Measurements from ENCODE around the gene ATXN1.
"Not testable (repeated sequence)": the region's sequence is repeated elsewhere in the genome, so short reads cannot be mapped to it uniquely, and the experiment has no call there.

The ATXN1 gene

DNA sequence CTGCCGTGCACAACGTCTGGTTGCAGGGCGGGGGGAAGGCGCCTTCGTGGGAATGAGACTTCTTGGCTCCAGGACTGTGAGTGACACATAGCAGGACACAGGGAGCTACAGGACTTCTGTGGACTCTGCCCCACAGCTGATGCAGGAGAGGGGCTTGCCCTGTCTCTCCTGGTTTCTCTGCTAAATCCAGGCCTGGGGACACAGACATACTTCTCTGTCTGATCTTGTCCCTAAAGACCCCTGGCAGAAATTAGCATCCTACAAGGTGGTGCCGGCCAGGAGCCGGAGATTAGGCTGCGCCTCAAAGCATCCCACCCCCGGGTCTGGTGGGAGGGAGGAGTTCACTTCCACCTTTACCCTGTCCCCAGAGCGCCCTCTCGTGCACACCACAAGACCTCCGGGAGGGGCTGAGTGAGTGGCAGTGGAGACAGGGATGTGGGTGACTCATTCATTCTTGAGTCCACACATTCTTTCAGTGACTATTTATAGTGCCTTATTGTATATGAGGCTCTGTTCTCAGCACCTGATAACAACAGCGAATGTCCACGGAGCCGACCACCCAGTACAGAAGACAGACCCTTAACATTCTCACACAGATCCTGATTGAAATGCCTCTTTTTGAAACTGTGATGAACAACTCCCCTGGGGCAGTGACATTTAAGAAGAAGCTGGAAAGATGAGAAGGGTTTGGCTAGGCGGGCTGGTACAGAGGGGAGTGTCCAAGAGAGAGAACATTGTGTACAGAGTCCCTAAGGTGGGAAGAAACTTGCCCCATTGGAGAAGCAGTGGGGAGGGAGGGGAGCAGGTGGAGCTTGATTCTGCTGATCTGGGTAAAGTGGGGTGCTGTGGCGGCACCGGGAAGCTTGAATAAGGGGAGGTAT is 483.9 kb downstream of the ATXN1 start:
- peak in 1 of 3 donors; percentile 8 for DNase-seq (ENCODE audit: low read depth in 3 of 3)

DNA sequence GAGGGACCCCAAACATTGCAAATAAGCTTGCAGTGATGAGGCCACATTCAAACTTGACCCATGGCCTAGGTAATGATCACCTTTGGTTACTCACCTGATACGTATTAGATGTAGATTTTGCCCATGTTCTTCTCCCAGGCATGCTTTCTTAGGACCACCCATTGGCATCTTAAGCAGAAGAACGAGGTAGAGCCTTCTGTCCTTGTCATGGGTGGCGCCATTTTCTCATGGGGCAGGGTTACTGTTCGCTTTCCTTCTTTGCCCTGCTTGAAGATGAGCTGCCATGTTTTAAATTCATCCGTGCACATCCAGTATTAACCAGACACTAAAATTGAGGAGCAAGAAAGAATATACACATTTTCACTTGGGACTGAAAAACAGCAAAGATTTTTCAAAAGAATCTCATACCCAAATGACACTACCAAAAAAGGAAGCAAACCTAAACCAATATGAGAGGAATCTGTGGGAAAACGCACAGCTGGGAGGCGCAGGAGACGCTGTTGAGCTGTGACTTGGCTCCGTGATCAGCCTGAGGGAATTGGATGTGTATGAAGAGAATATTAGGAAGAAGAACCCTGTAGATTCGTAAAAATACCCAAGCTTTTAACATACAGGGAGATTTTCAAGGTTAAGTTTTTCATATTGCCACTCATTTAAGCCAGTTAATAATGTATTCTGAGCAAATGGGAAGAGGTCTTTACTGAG is 486.2 kb downstream of the ATXN1 start:
- DNase-seq (ENCODE audit: low read depth in 3 of 3): no peak

DNA sequence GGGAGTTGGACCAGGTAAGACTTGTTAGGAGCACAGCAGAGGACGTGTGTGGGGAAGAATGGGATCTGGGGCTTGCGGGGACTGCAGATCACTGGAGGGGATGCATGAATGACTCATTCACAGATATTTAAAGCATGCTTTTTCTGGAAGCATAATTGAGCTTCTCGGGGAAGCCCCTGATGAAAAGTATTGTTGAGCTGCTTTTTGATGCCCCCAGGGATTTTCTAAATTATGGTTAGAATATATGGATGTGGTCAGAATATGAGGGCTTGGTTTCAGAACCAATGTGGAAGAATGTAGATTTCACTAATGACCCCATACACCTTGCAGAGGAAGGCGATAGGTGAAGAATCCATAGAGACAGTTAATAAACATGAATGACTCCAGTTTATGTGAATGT is 486.8 kb downstream of the ATXN1 start:
- no peak for DNase-seq (ENCODE audit: low read depth in 3 of 3)

DNA sequence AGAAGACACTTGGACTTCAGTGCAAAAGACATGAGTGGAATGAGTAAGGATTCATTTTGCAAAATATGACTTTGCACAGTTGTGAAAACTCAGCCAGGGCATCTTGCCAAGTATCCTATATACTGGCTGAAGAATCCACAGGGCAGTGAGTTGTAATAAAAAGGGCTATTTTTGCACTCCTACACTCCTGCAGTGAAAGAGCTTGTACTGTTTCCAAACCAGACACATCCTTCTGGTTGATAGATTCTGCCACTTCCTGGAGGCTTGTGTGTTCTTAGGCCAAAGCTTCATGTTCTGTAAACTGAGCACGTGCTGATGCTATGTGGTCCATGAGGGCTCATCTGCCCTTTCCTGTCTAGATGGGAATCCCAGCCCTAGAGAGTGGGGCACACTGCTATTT is 488.0 kb downstream of the ATXN1 start:
- no peak for DNase-seq (ENCODE audit: low read depth in 3 of 3)

DNA sequence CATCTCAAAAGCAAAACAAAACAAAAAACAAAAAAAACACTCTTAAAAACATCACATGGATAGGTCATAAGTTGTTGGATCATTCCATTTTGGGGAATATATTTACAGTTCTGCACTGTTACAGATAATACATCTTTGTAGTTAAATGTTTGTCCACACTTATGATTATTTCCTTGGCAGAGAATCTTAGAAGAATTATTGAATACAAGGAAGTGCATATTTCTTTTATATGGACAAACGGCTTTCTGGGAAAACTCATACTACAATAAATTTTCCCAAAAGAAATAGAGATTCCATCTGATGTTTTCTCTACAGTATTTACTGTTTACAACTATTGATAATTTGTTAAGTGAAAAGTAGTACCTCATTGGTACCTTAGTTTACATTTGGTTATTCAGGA is 489.1 kb downstream of the ATXN1 start:
- DNase-seq (ENCODE audit: low read depth in 3 of 3): no peak

DNA sequence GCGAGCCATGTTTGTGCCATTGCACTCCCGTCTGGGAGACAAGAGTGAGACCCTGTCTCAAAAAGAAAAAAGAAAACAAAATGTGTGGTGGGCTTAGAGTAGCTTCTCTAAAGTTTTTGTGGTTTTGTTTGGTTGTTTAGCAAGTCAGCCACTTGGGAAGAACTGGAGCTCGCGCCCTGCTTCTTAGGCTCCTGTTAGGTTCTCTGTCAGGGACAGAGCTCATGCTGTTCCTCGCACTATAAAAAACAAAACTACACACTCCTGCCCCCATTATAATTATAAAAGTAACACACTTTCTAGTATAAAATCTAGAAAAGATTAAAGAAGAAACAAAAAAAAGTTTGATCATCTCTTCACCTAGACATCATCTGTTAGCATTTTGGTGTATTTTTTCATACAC is 489.8 kb downstream of the ATXN1 start:
- DNase-seq (ENCODE audit: low read depth in 3 of 3): no peak

DNA sequence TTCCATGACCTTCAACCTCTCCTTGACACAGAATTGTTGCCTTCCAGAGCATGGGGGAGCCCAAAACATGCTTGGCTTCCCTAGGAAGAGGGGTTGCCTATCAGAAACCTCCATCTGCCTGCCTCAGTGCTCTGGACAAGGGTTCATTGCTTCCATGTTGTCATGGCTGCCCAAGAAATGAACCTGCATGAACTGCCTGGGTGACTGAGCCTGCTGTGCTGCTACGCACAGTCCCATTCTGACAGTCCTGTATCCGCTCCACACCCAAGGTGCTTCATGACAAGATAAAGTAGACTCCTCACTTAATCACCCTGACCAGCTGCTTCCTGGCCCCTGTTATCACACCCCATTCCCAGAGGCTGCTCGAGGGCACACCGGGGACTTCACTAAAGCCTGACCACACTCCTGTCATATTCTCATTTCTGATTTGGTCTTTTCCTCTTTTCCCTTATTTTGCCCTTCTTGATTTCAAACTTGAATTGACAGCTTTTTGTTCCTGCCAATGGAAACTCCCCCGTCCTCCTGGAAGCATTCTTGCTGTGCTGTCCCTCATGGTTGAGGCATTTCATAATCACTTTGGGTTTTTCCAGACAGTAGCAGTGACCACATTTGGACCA is 491.0 kb downstream of the ATXN1 start:
- no peak for DNase-seq (ENCODE audit: low read depth in 3 of 3)

DNA sequence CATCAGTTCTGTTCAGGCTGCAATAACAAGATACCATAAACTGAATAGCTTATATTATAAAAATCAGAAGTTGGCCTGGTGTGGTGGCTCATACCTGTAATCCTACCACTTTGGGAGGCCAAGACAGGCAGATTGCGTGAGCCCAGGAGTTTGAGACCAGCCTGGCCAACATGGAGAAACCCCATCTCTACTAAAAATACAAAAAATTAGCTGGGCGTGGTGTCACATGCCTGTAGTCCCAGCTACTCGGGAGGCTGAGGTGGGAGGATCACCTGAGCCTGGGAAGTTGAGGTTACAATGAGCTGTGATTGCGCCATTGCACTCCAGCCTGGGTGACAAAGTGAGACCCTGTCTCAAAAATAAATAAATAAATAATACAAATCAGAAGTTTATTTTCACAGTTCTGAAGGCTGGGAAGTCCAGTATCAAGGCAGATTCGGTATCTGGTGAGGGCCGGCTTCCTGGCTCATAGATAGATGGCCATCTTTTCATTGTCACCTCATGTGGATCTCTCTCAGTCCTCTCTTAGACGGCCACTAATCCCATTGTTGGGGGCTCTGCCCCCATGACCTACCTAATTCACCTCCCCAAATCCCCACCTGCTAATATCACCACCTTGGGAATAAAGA is 491.7 kb downstream of the ATXN1 start:
- not testable (repeated sequence) for DNase-seq (ENCODE audit: low read depth in 3 of 3)

DNA sequence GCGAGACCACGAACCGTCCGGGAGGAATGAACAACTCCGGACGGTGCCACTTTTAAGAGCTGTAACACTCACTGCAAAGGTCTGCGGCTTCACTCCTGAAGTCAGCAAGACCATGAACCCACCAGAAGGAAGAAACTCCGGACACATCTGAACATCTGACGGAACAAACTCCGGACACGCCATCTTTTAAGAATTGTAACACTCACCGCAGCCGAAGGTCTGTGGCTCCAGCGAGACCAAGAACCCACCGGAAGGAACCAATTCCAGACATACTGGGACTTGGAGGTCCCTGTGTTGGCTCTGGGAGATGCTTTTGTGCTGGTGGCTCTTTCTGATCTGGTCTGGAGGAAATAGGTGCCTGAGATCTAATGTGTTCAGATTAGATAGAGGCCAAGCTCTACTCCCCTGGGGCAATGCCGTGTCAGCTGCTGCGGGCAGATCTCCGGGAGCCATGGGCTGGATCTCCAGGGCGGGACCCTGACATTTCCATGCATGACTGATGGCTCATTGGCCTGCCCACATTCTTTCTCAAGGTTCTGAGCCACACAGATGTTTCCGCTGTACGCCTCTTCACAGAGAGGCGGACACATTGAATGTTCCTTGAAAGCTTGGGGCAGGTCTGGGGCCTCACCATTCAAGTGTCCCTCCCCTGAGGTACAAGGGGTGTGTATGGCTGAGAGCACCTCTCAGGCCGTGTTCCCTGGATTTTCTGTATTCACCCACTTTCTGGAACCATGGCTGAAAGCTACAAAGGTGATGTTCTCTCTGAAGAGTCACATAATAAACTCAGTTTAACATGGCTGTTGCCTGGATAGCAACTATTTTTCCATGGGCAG is 493.6 kb downstream of the ATXN1 start:
- DNase-seq (ENCODE audit: low read depth in 3 of 3): no peak

DNA sequence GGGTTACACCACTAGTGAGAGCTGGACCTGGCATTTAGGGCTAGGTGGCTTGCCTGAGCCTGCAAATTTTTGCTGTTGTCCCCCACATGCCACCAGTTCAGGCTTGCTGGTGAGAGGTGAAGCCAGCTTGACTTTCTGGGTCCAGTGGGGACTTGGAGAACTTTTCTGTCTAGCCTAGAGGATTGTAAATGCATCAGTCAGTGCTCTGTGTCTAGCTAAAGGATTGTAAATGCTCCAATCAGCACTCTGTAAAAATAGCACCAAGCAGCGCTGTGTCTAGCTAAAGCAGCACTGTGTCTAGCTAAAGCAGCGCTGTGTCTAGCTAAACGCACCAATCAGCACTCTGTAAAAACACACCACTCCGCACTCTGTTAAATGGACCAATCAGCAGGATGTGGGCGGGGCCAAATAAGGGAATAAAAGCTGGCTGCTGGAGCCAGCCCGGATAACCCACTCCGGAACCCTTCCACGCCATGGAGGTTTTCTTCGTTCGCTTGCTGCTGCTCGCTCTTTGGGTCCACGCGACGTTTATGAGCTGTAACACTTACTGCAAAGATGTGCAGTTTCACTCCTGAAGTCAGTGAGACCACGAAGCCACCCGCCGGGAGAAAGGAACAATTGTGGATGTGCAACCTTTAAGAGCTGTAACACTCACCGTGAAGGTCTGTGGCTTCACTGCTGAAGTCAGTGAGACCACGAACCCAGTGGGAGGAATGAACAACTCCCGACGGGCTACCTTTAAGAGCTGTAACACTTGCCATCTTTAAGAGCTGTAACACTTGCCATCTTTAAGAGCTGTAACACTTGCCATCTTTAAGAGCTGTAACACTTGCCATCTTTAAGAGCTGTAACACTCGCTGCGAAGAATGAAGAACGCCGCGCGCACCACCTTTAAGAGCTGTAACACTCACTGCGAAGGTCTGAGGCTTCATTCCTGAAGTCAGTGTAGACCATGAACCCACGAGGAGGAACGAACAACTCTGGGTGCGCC is 495.6 kb downstream of the ATXN1 start:
- no peak for DNase-seq (ENCODE audit: low read depth in 3 of 3)

DNA sequence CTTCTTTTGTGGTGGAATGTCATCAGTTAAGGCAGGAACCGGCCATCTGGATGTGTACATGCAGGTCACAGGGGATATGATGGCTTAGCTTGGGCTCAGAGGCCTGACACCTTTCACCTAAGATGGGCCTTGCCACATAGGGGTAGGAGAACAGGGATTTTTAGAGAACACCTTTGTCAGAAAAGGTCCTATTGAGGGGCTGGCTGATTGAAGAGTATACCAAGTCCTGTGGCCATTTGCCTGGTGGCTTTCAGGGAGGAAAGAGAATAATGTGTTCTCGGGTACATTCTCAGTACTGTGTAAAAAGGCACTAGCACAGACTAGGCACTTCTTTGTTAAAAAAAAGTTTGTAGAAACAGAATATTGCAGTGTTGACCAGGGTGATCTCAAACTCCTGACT is 496.5 kb downstream of the ATXN1 start:
- no peak for DNase-seq (ENCODE audit: low read depth in 3 of 3)

DNA sequence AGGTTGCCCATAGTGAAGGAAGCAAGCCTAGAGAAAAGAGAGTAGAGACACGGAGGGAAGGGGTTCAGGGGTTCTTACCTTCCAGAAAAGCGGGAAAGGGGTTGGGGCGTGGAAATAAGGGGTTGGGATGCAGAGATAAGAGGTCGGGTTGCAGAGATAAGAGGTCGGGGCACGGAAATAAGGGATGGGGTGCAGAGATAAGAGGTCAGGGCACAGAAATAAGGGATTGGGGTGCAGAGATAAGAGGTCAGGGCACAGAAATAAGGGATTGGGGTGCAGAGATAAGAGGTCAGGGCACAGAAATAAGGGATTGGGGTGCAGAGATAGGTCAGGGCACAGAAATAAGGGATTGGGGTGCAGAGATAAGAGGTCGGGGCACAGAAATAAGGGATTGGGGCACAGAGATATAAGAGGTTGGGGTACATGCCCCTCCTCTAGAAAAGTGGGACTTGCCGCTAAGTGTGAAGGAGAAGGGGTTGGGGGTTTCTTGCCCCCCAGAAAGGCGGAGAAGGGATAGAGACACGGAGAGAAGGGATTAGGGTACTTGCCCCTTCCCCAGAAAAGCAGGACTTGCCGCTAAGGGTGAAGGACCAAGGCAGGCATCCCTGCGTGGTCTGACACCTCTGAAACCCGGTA is 497.7 kb downstream of the ATXN1 start:
- DNase-seq (ENCODE audit: low read depth in 3 of 3): not testable (repeated sequence)

DNA sequence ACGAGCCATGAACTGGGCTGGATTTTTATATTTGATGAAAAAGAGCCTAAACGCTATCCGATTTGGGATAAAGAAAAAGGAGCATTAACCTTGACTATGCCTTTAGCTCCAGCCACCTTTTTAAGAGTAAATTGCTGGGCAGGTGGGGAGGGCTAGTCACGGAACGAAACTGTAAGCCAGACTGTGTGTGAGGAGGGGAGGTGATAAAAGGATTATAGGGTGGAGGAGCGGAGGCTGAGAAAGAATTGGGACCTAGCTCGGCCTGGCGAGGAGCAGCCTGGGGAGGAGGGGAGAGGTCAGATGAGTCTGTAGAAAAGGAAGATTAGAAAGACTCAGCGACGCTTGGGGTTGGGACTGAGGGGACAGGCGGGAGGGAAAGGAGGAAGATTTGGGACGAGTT is 498.5 kb downstream of the ATXN1 start:
- DNase-seq (ENCODE audit: low read depth in 3 of 3): not testable (repeated sequence)

DNA sequence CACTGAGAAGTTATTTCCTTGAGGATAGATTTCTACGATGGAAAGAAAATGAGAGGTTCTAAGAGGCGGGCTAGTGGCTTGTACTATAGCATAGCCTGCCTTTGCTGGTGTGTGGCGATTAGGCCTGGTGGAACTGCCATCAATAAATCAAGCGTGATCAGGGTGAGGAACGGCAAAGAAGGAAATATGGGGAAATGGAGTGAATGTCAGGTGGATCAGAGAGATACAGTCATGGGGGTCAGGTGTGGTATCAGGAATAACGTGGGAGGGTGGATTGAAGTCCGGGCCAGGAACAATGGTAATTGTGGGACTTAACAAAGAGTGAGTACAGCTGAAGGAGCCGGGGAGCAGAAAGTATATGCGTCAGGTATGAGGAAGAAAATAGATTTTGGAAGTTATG is 500.7 kb downstream of the ATXN1 start:
- DNase-seq (ENCODE audit: low read depth in 3 of 3): not testable (repeated sequence)

DNA sequence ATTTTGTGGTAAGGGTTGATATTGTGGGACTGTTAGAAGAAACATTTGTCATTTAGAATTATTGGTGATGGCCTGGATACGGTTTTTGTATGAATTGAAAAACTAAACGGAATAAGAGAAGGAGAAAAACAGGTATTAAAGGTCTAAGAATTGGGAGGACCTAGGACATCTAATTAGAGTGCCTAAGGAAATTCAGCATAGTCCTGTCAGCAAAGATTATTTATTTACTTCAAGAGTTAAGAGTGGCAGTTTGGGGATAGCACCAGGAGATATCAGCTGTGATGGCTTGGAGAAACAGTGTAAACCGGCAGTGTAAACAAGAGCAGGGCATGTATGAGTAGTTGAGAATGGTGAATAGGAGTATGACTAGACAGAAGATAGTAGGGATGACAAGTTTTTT is 501.7 kb downstream of the ATXN1 start:
- DNase-seq (ENCODE audit: low read depth in 3 of 3): not testable (repeated sequence)

DNA sequence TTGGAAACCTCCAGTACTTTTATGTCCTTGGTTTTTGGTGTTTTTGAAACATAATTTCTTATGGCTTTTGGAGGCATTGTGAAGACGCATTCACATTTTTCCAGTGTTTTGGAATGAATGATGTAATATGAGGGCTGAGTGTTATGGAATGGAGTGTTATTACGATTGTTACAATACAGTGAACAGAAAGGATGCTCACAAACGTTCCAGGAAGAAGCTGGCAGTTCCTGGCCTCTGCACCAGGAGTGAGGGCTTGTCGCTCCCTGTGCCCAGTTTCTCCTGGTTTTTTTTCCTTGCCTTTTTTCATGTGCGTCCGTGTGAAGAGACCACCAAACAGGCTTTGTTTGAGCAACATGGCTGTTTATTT is 502.6 kb downstream of the ATXN1 start:
- no peak for DNase-seq (ENCODE audit: low read depth in 3 of 3)

DNA sequence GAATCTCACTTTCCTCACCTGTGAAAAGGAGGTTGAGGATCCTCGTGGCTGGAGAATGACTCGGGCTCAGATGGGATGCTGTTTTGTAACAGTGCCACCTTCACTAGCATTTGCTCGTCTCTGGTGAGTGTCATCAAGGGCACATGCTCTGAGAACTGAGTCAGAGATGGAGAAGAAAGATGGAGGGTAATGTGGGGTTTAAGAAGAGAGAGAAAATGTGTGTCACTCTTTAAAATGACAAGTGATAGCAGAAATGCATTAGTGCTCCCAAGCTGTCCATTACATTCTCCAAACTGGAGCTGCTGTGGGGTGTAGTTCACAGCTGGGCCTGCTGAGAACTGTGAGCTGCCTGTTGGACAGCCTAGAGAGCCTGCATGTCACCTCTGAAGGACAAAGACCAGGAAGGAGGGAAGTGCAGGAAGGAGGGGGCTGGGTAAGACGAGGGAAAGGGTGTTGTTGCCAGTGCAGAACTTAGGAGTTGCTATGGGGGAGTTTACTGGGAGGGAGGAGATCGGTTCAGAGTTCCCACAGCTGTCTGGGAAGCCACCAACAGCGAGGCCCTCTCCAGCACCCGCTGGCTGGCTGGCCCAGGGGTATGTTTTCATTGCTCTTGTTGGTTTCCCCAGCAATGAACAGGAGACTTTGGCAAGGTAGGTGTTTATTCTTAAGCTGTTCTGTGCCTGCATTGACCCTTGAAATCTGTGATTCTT is 503.1 kb downstream of the ATXN1 start:
- no peak for DNase-seq (ENCODE audit: low read depth in 3 of 3)

DNA sequence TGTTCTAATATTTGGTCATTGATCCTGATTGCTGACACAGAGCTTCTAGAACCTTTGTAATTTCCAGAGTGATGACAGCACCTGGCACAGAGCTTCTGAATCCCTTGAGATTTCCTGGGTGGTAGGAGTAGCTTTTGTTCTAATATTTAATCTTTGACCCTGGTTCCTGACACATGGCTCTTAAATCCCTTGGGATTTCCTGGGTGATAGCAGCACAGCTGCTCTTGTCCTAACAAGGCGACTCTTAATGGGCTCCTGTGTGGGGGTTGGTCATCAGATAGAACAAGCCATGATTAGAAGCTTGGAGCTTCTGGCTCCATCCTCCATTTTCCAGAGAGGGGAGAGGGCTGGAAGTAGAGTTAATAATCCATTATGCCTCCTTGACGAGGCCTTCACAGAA is 504.5 kb downstream of the ATXN1 start:
- DNase-seq (ENCODE audit: low read depth in 3 of 3): no peak

DNA sequence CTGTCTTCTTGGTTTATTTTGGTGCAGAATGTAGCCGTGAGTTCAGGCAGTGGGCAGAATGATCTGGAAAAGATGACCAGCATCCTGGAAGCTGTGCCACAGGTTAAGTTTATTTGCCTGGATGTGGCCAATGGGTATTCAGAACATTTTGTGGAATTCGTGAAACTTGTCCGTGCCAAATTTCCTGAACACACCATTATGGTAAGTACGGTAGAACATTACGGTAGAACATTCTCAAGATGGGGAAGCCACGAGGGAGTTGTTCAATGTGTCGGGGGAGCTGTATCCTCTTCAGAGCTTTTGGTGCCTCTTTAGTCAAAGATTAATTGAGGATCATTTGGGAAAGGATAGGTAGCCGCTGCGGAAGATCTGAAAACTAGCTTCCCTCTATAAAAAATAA is 506.7 kb downstream of the ATXN1 start:
- no peak for DNase-seq (ENCODE audit: low read depth in 3 of 3)

All from stimulated activated CD4-positive, alpha-beta T cell treated with anti-CD3 and anti-CD28 coated beads, TNF-alpha, amount 100 ng/mL, for 48 hours (primary cell).